K562 (cell line): ENCODE data around the gene CFP. TPM values are rescaled to one million over a fixed set of nuclear protein-coding genes. Genes with fewer than 3 reads are reported as not detected.
A peak's percentile ranks its signal among the peaks of the same experiment; 100 is the strongest.

Source experiments
- ARHGAP35 ChIP-seq: fragments of 450-650 bp; IDR thresholded peaks from 2 replicates; pipeline ENCODE4 v1.6.1; 2018; ENCODE audit not compliant: partially characterized antibody
- ARID2 ChIP-seq: fragments of 450-650 bp; IDR thresholded peaks from 2 replicates; pipeline ENCODE4 v1.6.1; 2017; ENCODE audit warnings: antibody characterized with exemption, mild to moderate bottlenecking
- BACH1 ChIP-seq: fragments of 200-800 bp; sonication (Bioruptor generic); IDR thresholded peaks from 2 replicates; pipeline ENCODE4 v1.6.1; 2016; ENCODE audit warnings: missing genetic modification characterization, missing compliant biosample characterization
- C11orf30 ChIP-seq: fragments of 450-650 bp; IDR thresholded peaks from 2 replicates; pipeline ENCODE4 v1.6.1; 2016; ENCODE audit warnings: low read depth, mild to moderate bottlenecking
- EGR1 ChIP-seq: fragments of 450-650 bp; conservative IDR thresholded peaks from 2 replicates; pipeline ENCODE4 v1.6.1; 2017; ENCODE audit warnings: mild to moderate bottlenecking
- FOXA1 ChIP-seq: fragments of 450-650 bp; IDR thresholded peaks from 2 replicates; pipeline ENCODE4 v1.6.1; 2016; ENCODE audit warnings: mild to moderate bottlenecking, borderline replicate concordance
- LCOR ChIP-seq: sonication (generic); formaldehyde crosslinking; IDR thresholded peaks from 2 replicates; pipeline ENCODE4 v1.8.0; 2022; ENCODE audit warnings: mild to moderate bottlenecking, missing genetic modification reagents
- NR2F6 ChIP-seq: fragments of 450-650 bp; formaldehyde crosslinking; IDR thresholded peaks from 2 replicates; pipeline ENCODE4 v1.4.0; 2020; ENCODE audit warnings: mild to moderate bottlenecking
- PCBP1 ChIP-seq: fragments of 200-400 bp; formaldehyde crosslinking; IDR thresholded peaks from 2 replicates; pipeline ENCODE4 v1.6.1; 2018; ENCODE audit warnings: mild to moderate bottlenecking, low read depth, low read length; ENCODE audit not compliant: poor library complexity, severe bottlenecking
- POLR2B ChIP-seq: fragments of 450-650 bp; IDR thresholded peaks from 2 replicates; pipeline ENCODE4 v1.6.1; 2018; ENCODE audit warnings: low read depth; ENCODE audit not compliant: partially characterized antibody
- SMARCA4 ChIP-seq: fragments of 450-650 bp; IDR thresholded peaks from 2 replicates; pipeline ENCODE4 v1.6.1; 2016
- SUPT5H ChIP-seq: fragments of 450-650 bp; IDR thresholded peaks from 2 replicates; pipeline ENCODE4 v1.6.1; 2016
- TAF1 ChIP-seq: IDR thresholded peaks from 2 replicates; pipeline ENCODE4 v1.6.1; 2011; ENCODE audit warnings: mild to moderate bottlenecking, low read length, moderate library complexity; ENCODE audit not compliant: insufficient read depth, control insufficient read depth, severe bottlenecking; ENCODE audit errors: extremely low read depth
- TRIM25 ChIP-seq: fragments of 450-650 bp; IDR thresholded peaks from 2 replicates; pipeline ENCODE4 v1.7.0; 2016; ENCODE audit warnings: borderline replicate concordance
- ZBTB7A ChIP-seq: IDR thresholded peaks from 2 replicates; pipeline ENCODE4 v1.6.1; 2011; ENCODE audit warnings: low read depth, mild to moderate bottlenecking, low read length, moderate library complexity, borderline replicate concordance; ENCODE audit not compliant: control insufficient read depth
- ZKSCAN1 ChIP-seq: fragments of 150-350 bp; IDR thresholded peaks from 2 replicates; pipeline ENCODE4 v1.6.1; 2016; ENCODE audit warnings: low read depth, low read length
- ZNF766 ChIP-seq: fragments of 200-800 bp; sonication (Bioruptor generic); conservative IDR thresholded peaks from 2 replicates; pipeline ENCODE4 v1.6.1; 2016; ENCODE audit warnings: missing genetic modification characterization, missing compliant biosample characterization
- polyA plus RNA-seq, 8 experiments: library from polyadenylated mRNA; depleted of rRNA in 4 of 8; stranded (reverse) in 5 of 8; unstranded in 3 of 8; fragments of >200 nt; fragmentation: Nextera tagmentation in 2 of 8; fragmentation: Illumina TruSeq in 1 of 8; extraction: Ambion mirVana in 2 of 8; extraction: Trizol in 1 of 8; gene quantifications; 2 replicates each; pipeline versions ENCODE4 v1.2.1 to v1.2.3, GENCODE V29; 2011 to 2014; ENCODE audit warnings: inconsistent platforms in 1 of 8, missing spikeins in 1 of 8
- total RNA-seq, 7 experiments: library from RNA; depleted of rRNA in 6 of 7; stranded (reverse); fragments of >200 nt in 6 of 7; fragmentation: Illumina TruSeq in 2 of 7; extraction: Trizol in 2 of 7; gene quantifications; 2 replicates each; pipeline versions ENCODE4 v1.2.1 to v1.2.3, GENCODE V29; 2011 to 2021; ENCODE audit warnings: low replicate concordance in 1 of 7
- TF ChIP-seq, protein P1 (sequence below), 2 experiments: IDR thresholded peaks; 2 replicates each; pipeline ENCODE4 v1.6.1; 2011; ENCODE audit warnings: borderline replicate concordance in 1 of 2, control low read depth in 1 of 2, low read depth in 1 of 2, low read length in 1 of 2, mild to moderate bottlenecking in 1 of 2, mixed read lengths in 1 of 2, moderate library complexity in 1 of 2; ENCODE audit not compliant: insufficient read depth in 1 of 2, insufficient read length in 1 of 2, poor library complexity in 1 of 2, severe bottlenecking in 1 of 2; ENCODE audit errors: extremely low read depth in 1 of 2
- TF ChIP-seq, protein P2 (sequence below), 3 experiments: fragments of 200-800 bp in 1 of 3; fragments of 250-450 bp in 1 of 3; fragments of 450-650 bp in 1 of 3; sonication (Bioruptor Pico) in 1 of 3; sonication (Bioruptor generic) in 1 of 3; formaldehyde crosslinking in 1 of 3; IDR thresholded peaks; 2 replicates each; pipeline versions ENCODE4 v1.6.1 to v1.8.0; 2016 to 2022; ENCODE audit warnings: mild to moderate bottlenecking in 2 of 3, missing genetic modification characterization in 2 of 3, missing compliant biosample characterization in 1 of 3, moderate library complexity in 1 of 3

Gene CFP
- total and polyA plus RNA-seq, 9 of the 15 experiments (the other 6 are each of a cell fraction or from before 2014, with no cell fraction given), result 0.18 to 2.0 (median 0.55) TPM

DNA sequence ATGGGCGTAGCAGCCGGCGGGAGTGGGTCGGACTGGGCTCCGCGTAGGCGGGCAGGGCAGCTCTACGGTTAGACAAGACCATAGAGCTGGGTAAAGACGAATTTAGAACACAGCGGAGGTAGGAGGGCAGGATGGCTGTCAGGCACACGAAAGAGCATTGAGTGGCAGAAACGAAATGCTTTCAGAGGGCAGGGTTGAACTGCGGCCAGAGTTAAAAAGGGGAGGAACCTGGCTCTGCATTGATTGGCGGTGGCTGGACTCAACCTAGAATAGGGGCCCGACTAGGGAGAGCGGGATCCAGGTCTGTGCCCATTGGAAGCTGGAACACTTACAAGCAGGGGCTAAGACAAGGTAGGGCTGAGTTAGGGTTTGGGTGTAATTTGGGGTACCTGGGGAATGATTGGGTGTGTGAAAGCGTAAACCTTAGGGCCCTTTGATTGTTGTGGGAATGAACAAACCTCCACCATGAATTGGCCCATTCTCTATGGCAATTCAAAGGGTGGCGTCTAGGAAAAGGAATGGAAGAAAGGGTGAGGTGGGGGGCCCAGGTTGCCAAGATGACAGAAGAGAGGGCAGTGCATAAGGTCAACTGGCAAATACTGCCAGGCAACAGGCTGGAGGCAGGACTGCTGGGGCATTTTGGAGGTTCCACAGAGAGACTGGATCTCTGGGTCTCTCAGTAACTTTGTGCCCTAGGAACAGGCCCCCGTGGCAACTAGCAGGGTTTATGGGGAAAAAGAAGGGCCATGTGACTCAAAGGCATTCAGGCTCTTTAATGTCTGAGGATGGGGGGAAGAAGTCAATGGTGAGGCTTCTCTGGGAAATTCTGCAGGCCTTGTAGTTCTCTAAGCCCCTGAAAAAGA is 21.5 kb upstream of the CFP start (continued):
- TF ChIP-seq LCOR (CRISPR knock-in tag) (no peak), BACH1 (tag) (no peak), PCBP1 (no peak), ZBTB7A (no peak), ZNF766 (CRISPR knock-in tag) (no peak), ARID2 (no peak), EGR1 (peak; percentile 97), SUPT5H (peak; percentile 50; the same call in 1 of the 2 replicates), TAF1 (peak; percentile 24), C11orf30 (no peak), ZKSCAN1 (no peak), SMARCA4 (no peak), ARHGAP35 (no peak), FOXA1 (no peak), NR2F6 (CRISPR knock-in tag) (no peak), TRIM25 (no peak), POLR2B (peak; percentile 63)
- TF ChIP-seq, protein P1, sequence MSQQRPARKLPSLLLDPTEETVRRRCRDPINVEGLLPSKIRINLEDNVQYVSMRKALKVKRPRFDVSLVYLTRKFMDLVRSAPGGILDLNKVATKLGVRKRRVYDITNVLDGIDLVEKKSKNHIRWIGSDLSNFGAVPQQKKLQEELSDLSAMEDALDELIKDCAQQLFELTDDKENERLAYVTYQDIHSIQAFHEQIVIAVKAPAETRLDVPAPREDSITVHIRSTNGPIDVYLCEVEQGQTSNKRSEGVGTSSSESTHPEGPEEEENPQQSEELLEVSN (IDR thresholded peaks at IDR 0.05; ENCODE audit: borderline replicate concordance in 1 of 2, extremely low read depth in 1 of 2, insufficient read depth in 1 of 2, insufficient read length in 1 of 2, low read depth in 1 of 2, low read length in 1 of 2, poor library complexity in 1 of 2, severe bottlenecking in 1 of 2), result peak in 1 of 2 experiments; percentile 2
- TF ChIP-seq, protein P2, sequence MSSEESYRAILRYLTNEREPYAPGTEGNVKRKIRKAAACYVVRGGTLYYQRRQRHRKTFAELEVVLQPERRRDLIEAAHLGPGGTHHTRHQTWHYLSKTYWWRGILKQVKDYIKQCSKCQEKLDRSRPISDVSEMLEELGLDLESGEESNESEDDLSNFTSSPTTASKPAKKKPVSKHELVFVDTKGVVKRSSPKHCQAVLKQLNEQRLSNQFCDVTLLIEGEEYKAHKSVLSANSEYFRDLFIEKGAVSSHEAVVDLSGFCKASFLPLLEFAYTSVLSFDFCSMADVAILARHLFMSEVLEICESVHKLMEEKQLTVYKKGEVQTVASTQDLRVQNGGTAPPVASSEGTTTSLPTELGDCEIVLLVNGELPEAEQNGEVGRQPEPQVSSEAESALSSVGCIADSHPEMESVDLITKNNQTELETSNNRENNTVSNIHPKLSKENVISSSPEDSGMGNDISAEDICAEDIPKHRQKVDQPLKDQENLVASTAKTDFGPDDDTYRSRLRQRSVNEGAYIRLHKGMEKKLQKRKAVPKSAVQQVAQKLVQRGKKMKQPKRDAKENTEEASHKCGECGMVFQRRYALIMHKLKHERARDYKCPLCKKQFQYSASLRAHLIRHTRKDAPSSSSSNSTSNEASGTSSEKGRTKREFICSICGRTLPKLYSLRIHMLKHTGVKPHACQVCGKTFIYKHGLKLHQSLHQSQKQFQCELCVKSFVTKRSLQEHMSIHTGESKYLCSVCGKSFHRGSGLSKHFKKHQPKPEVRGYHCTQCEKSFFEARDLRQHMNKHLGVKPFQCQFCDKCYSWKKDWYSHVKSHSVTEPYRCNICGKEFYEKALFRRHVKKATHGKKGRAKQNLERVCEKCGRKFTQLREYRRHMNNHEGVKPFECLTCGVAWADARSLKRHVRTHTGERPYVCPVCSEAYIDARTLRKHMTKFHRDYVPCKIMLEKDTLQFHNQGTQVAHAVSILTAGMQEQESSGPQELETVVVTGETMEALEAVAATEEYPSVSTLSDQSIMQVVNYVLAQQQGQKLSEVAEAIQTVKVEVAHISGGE (CRISPR knock-in tag; IDR thresholded peaks at IDR 0.05), result no peak
